T-helper 2 cell treated with Interferon-gamma antibody and Interleukin-4, amounts not matched to agents 100 ng/mL and 5 ng/mL, for 36 hours (primary cell): ENCODE data around the gene SCN8A. TPM values are rescaled to one million over a fixed set of nuclear protein-coding genes. Genes with fewer than 3 reads are reported as not detected.
"Not testable (repeated sequence)": the region's sequence is repeated elsewhere in the genome, so short reads cannot be mapped to it uniquely, and the experiment has no call there.

ENCODE experiments used
- intact Hi-C: fragments of 100-400 bp; cut with micrococcal nuclease; formaldehyde crosslinking; loops from one replicate; pipeline ENCODE4 v1.15.1; 2023
- total RNA-seq: library from RNA; stranded (reverse); gene quantifications from 2 replicates; pipeline ENCODE4 v1.2.3, GENCODE V29; 2022

SCN8A gene
- total RNA-seq, 1 donor from 2014 or later = 0.64 TPM

- intact Hi-C loops = no loop called here
Measured at GRCh38 chr12:51827925-51828818, 237.1 kb downstream of the SCN8A start.

- intact Hi-C loops = no loop called here
Measured at GRCh38 chr12:51829011-51829481, 238.0 kb downstream of the SCN8A start.

- intact Hi-C loops = no loop called here
Measured at GRCh38 chr12:51829641-51830040, 238.6 kb downstream of the SCN8A start.

- intact Hi-C loops = not testable (repeated sequence)
Measured at GRCh38 chr12:51831817-51832216, 240.8 kb downstream of the SCN8A start.

- intact Hi-C loops = no loop called here
Measured at GRCh38 chr12:51832354-51833107, 241.5 kb downstream of the SCN8A start.

- intact Hi-C loops = no loop called here
Measured at GRCh38 chr12:51833448-51834227, 242.6 kb downstream of the SCN8A start.

- intact Hi-C loops = no loop called here
Measured at GRCh38 chr12:51834411-51834810, 243.4 kb downstream of the SCN8A start.

- intact Hi-C loops = no loop called here
Measured at GRCh38 chr12:51836041-51836826, 245.2 kb downstream of the SCN8A start.

- intact Hi-C loops = no loop called here
Measured at GRCh38 chr12:51836827-51837173, 245.8 kb downstream of the SCN8A start.

GRCh38 chr12:51837286-51837685, 246.3 kb downstream of the SCN8A start:
- intact Hi-C loops = no loop called here

- intact Hi-C loops = no loop called here
Measured at GRCh38 chr12:51838036-51838435, 247.0 kb downstream of the SCN8A start.

- intact Hi-C loops = no loop called here
Measured at GRCh38 chr12:51838762-51839161, 247.7 kb downstream of the SCN8A start.

- intact Hi-C loops = no loop called here
Measured at GRCh38 chr12:51839310-51839947, 248.4 kb downstream of the SCN8A start.

GRCh38 chr12:51840966-51841365, 249.9 kb downstream of the SCN8A start:
- intact Hi-C loops = no loop called here

- intact Hi-C loops = no loop called here
Measured at GRCh38 chr12:51841727-51842126, 250.7 kb downstream of the SCN8A start.

GRCh38 chr12:51844854-51845253, 253.8 kb downstream of the SCN8A start:
- intact Hi-C loops = no loop called here

- intact Hi-C loops = no loop called here
Measured at GRCh38 chr12:51845482-51845881, 254.4 kb downstream of the SCN8A start.

- intact Hi-C loops = no loop called here
Measured at GRCh38 chr12:51846271-51846691, 255.2 kb downstream of the SCN8A start.

- intact Hi-C loops = no loop called here
Measured at GRCh38 chr12:51846911-51847642, 256.0 kb downstream of the SCN8A start.
